ENCODE results near the gene LRIT1.

LRIT1 gene

GRCh38 chr10:84205853-84206525, 35.4 kb downstream of the LRIT1 start:
- Histone ChIP-seq H3K79me2 (ENCODE audit: insufficient read depth, low read length) (no peaks in the 10 kb centered on the region), H3K4me3 (ENCODE audit: low read length, poor library complexity, severe bottlenecking) (no peak overlapping the region), H3K9me2 (replicated peaks; ENCODE audit: low read depth, low read length) (no peaks in the 10 kb centered on the region), H3K4me2 (ENCODE audit: low read depth, low read length, poor library complexity, severe bottlenecking) (no peak overlapping the region), H3K4me1 (ENCODE audit: insufficient read depth, low read length, poor library complexity, severe bottlenecking) (no peaks in the 10 kb centered on the region), H3K9ac (ENCODE audit: low read depth, low read length, poor library complexity, severe bottlenecking) (no peak overlapping the region), H4K20me1 (ENCODE audit: insufficient read depth, low read length, poor library complexity, severe bottlenecking) (no peaks in the 10 kb centered on the region), H3K27me3 (ENCODE audit: insufficient read depth, low read length, poor library complexity, severe bottlenecking) (no peaks in the 10 kb centered on the region), H2AFZ (ENCODE audit: low read length) (no peak overlapping the region), H3F3A (ENCODE audit: low read depth) (no peaks in the 10 kb centered on the region), H3K36me3 (ENCODE audit: insufficient read depth, low read length) (no peaks in the 10 kb centered on the region), H3K9me3 (ENCODE audit: insufficient read depth, low read depth, low read length) (no peaks in the 10 kb centered on the region)
- TF ChIP-seq CTCF (conservative IDR thresholded peaks at IDR 0.05; ENCODE audit: low read length) (no peak; the same call in 1 of the 2 replicates), EZH2phosphoT487 (IDR thresholded peaks at IDR 0.05; ENCODE audit: borderline replicate concordance) (no peak)

- H3F3A ChIP-seq (ENCODE audit: low read depth), result no peaks in the 10 kb centered on the region
- no peak for TF ChIP-seq EZH2phosphoT487 (IDR thresholded peaks at IDR 0.05; ENCODE audit: borderline replicate concordance)
- peak; percentile 93 for TF ChIP-seq CTCF (conservative IDR thresholded peaks at IDR 0.05; ENCODE audit: low read length)
- H3K9me2 ChIP-seq (replicated peaks; ENCODE audit: low read depth, low read length), result no peaks in the 10 kb centered on the region
- no peaks in the 10 kb centered on the region for H3K4me1 ChIP-seq (ENCODE audit: insufficient read depth, low read length, poor library complexity, severe bottlenecking)
- no peaks in the 10 kb centered on the region for H3K36me3 ChIP-seq (ENCODE audit: insufficient read depth, low read length)
- no peaks in the 10 kb centered on the region for H3K79me2 ChIP-seq (ENCODE audit: insufficient read depth, low read length)
- H3K27me3 ChIP-seq (ENCODE audit: insufficient read depth, low read length, poor library complexity, severe bottlenecking), result no peaks in the 10 kb centered on the region
- no peaks in the 10 kb centered on the region for H3K9me3 ChIP-seq (ENCODE audit: insufficient read depth, low read depth, low read length)
- no peak overlapping the region for H3K9ac ChIP-seq (ENCODE audit: low read depth, low read length, poor library complexity, severe bottlenecking)
- no peak overlapping the region for H2AFZ ChIP-seq (ENCODE audit: low read length)
- no peaks in the 10 kb centered on the region for H4K20me1 ChIP-seq (ENCODE audit: insufficient read depth, low read length, poor library complexity, severe bottlenecking)
- H3K4me2 ChIP-seq (ENCODE audit: low read depth, low read length, poor library complexity, severe bottlenecking), result no peak overlapping the region
- no peak overlapping the region for H3K4me3 ChIP-seq (ENCODE audit: low read length, poor library complexity, severe bottlenecking)
These were observed 36.1 kb downstream of the LRIT1 start for GRCh38 chr10:84205049-84205852.

- Histone ChIP-seq H4K20me1 (ENCODE audit: insufficient read depth, low read length, poor library complexity, severe bottlenecking) (no peaks in the 10 kb centered on the region), H3K4me3 (ENCODE audit: low read length, poor library complexity, severe bottlenecking) (no peak overlapping the region), H3K9ac (ENCODE audit: low read depth, low read length, poor library complexity, severe bottlenecking) (no peak overlapping the region), H2AFZ (ENCODE audit: low read length) (no peak overlapping the region), H3K79me2 (ENCODE audit: insufficient read depth, low read length) (no peaks in the 10 kb centered on the region), H3F3A (ENCODE audit: low read depth) (no peaks in the 10 kb centered on the region), H3K9me3 (ENCODE audit: insufficient read depth, low read depth, low read length) (no peaks in the 10 kb centered on the region), H3K9me2 (replicated peaks; ENCODE audit: low read depth, low read length) (no peaks in the 10 kb centered on the region), H3K36me3 (ENCODE audit: insufficient read depth, low read length) (no peaks in the 10 kb centered on the region), H3K4me1 (ENCODE audit: insufficient read depth, low read length, poor library complexity, severe bottlenecking) (no peaks in the 10 kb centered on the region), H3K27me3 (ENCODE audit: insufficient read depth, low read length, poor library complexity, severe bottlenecking) (no peaks in the 10 kb centered on the region), H3K4me2 (ENCODE audit: low read depth, low read length, poor library complexity, severe bottlenecking) (no peak overlapping the region)
- TF ChIP-seq CTCF (conservative IDR thresholded peaks at IDR 0.05; ENCODE audit: low read length) (no peak), EZH2phosphoT487 (IDR thresholded peaks at IDR 0.05; ENCODE audit: borderline replicate concordance) (no peak)
These were observed 36.7 kb downstream of the LRIT1 start for GRCh38 chr10:84204610-84205009.

Measured in Loucy (cell line).